Ishikawa (cell line): ENCODE measurements around the gene NCOR2.

Source experiments
- CEBPB ChIP-seq: IDR thresholded peaks from 2 replicates; pipeline ENCODE4 v1.6.1; 2012
- CREB1 ChIP-seq: IDR thresholded peaks from 2 replicates; pipeline ENCODE4 v1.6.1; 2012; ENCODE audit warnings: low read depth
- EGR1 ChIP-seq: IDR thresholded peaks from 2 replicates; pipeline ENCODE4 v1.6.1; 2012
- EP300 ChIP-seq: IDR thresholded peaks from 2 replicates; pipeline ENCODE4 v1.6.1; 2012; ENCODE audit warnings: borderline replicate concordance
- FOXM1 ChIP-seq: IDR thresholded peaks from 2 replicates; pipeline ENCODE4 v1.6.1; 2012; ENCODE audit warnings: low read depth, borderline replicate concordance
- MAX ChIP-seq: IDR thresholded peaks from 2 replicates; pipeline ENCODE4 v1.6.1; 2012
- NFIC ChIP-seq: IDR thresholded peaks from 2 replicates; pipeline ENCODE4 v1.6.1; 2012
- RAD21 ChIP-seq: IDR thresholded peaks from 2 replicates; pipeline ENCODE4 v1.6.1; 2012; ENCODE audit warnings: low read depth
- REST ChIP-seq: IDR thresholded peaks from 2 replicates; pipeline ENCODE4 v1.6.1; 2012; ENCODE audit warnings: low read depth, mild to moderate bottlenecking
- TAF1 ChIP-seq: IDR thresholded peaks from 2 replicates; pipeline ENCODE4 v1.6.1; 2012; ENCODE audit warnings: low read depth, mild to moderate bottlenecking
- TCF12 ChIP-seq: IDR thresholded peaks from 2 replicates; pipeline ENCODE4 v1.6.1; 2012; ENCODE audit warnings: low read depth
- TEAD4 ChIP-seq: IDR thresholded peaks from 2 replicates; pipeline ENCODE4 v1.6.1; 2012
- USF1 ChIP-seq: IDR thresholded peaks from 2 replicates; pipeline ENCODE4 v1.6.1; 2012
- YY1 ChIP-seq: IDR thresholded peaks from 2 replicates; pipeline ENCODE4 v1.6.1; 2012; ENCODE audit warnings: low read depth
- ZBTB7A ChIP-seq: IDR thresholded peaks from 2 replicates; pipeline ENCODE4 v1.6.1; 2012; ENCODE audit warnings: low read depth

NCOR2 gene

GRCh38 chr12:124579921-124580517 is 12.6 kb upstream of the NCOR2 start:
- TF ChIP-seq ZBTB7A = no peak
- no peak for TF ChIP-seq MAX
- TF ChIP-seq FOXM1 = no peak
- no peak for TF ChIP-seq TEAD4
- TF ChIP-seq CEBPB = no peak
- no peak for TF ChIP-seq USF1
- TF ChIP-seq CREB1 = no peak
- no peak for TF ChIP-seq TCF12
- TF ChIP-seq RAD21 = no peak
- no peak for TF ChIP-seq REST
- TF ChIP-seq TAF1 = no peak
- no peak for TF ChIP-seq NFIC
- no peak for TF ChIP-seq EP300
- TF ChIP-seq EGR1 = no peak
- TF ChIP-seq YY1 = no peak

- no peak for TF ChIP-seq REST
- TF ChIP-seq EGR1 = no peak
- no peak for TF ChIP-seq NFIC
- TF ChIP-seq FOXM1 = no peak
- TF ChIP-seq USF1 = no peak
- no peak for TF ChIP-seq EP300
- no peak for TF ChIP-seq CREB1
- TF ChIP-seq MAX = no peak
- TF ChIP-seq YY1 = no peak
- TF ChIP-seq TAF1 = no peak
- TF ChIP-seq RAD21 = no peak
- no peak for TF ChIP-seq TEAD4
- no peak for TF ChIP-seq ZBTB7A
- no peak for TF ChIP-seq TCF12
- TF ChIP-seq CEBPB = no peak
Observed at GRCh38 chr12:124578854-124579253, 11.4 kb upstream of the NCOR2 start.

- TF ChIP-seq REST (no peak), MAX (no peak), TAF1 (no peak), CREB1 (no peak), NFIC (no peak), ZBTB7A (no peak), EP300 (no peak), EGR1 (no peak)
Observed at GRCh38 chr12:124578445-124578844, 11.0 kb upstream of the NCOR2 start.

- TF ChIP-seq USF1 = no peak
Observed at GRCh38 chr12:124577986-124578385, 10.6 kb upstream of the NCOR2 start.

- TF ChIP-seq CREB1 = no peak
Observed at GRCh38 chr12:124577374-124577773, 10.0 kb upstream of the NCOR2 start.
